Activated T-helper 2 cell treated with anti-CD3 and anti-CD28 coated beads, Interferon-gamma antibody, Interleukin-2, Interleukin-4, amounts not matched to agents 10 μg/mL and 5 μg/mL and 100 μg/mL, durations not matched to agents 14 hours and 24 hours and 36 hours (primary cell): ENCODE results near the gene BCL6. TPM values are rescaled to one million over a fixed set of nuclear protein-coding genes. Genes with fewer than 3 reads are reported as not detected.

Experiments
- DNase-seq: peaks from one replicate; pipeline ENCODE4 v3.0.0; 2021; ENCODE audit warnings: low spot score
- H3K27ac Mint-ChIP-seq: one replicate; pipeline ENCODE4 v1.8.0; 2021; ENCODE audit warnings: mixed read lengths
- H3K27me3 Mint-ChIP-seq: one replicate; pipeline ENCODE4 v1.8.0; 2021; ENCODE audit warnings: low read depth, mixed read lengths
- H3K36me3 Mint-ChIP-seq: one replicate; pipeline ENCODE4 v1.8.0; 2021; ENCODE audit warnings: low read depth, mixed read lengths
- H3K4me1 Mint-ChIP-seq: one replicate; pipeline ENCODE4 v1.8.0; 2021; ENCODE audit warnings: low read depth, mixed read lengths
- H3K4me3 Mint-ChIP-seq: one replicate; pipeline ENCODE4 v1.8.0; 2021; ENCODE audit warnings: low read depth, mild to moderate bottlenecking, moderate library complexity, mixed read lengths
- H3K9me3 Mint-ChIP-seq: one replicate; pipeline ENCODE4 v1.8.0; 2021; ENCODE audit warnings: mixed read lengths
- intact Hi-C: fragments of 100-400 bp; cut with micrococcal nuclease; formaldehyde crosslinking; loops from one replicate; pipeline ENCODE4 v1.15.1; 2023
- total RNA-seq: library from RNA; stranded (reverse); gene quantifications from 2 replicates; pipeline ENCODE4 v1.2.3, GENCODE V29; 2022

BCL6 gene
- total RNA-seq = 12.0 and 16.5 TPM in 2 replicates

GRCh38 chr3:187745201-187746058 is at the start of gene BCL6:
Gene BCL6, minus strand, starts transcription at chr3:187745468. Its CDS starts 11,775 bp downstream, at chr3:187733693.
- intact Hi-C loops = loop anchor here (1.0 to 10.0 kb wide), 7 partner anchors 58 to 1170 kb away; no protein-coding TSS in a partner anchor
- no peaks in the 10 kb centered on the region for H3K36me3 Mint-ChIP-seq
- no peaks in the 10 kb centered on the region for H3K9me3 Mint-ChIP-seq
- H3K4me3 Mint-ChIP-seq = peak within 1 kb of the TSS; percentile 94
- DNase-seq = peak; percentile 90
- H3K27me3 Mint-ChIP-seq = no peaks in the 10 kb centered on the region
- peak within 1 kb of the TSS; percentile 99 for H3K27ac Mint-ChIP-seq
- peaks cover 55% of the 10 kb centered on the region for H3K4me1 Mint-ChIP-seq

GRCh38 chr3:187794731-187795130 is 49.5 kb upstream of the BCL6 start:
- no peak overlapping the region for H3K4me3 Mint-ChIP-seq
- DNase-seq = no peak
- H3K27ac Mint-ChIP-seq = peak overlapping the region; percentile 46
- peaks cover 46% of the 10 kb centered on the region for H3K36me3 Mint-ChIP-seq
- H3K27me3 Mint-ChIP-seq = no peaks in the 10 kb centered on the region
- peaks cover 21% of the 10 kb centered on the region for H3K9me3 Mint-ChIP-seq
- intact Hi-C loops = no loop called here
- peaks cover 41% of the 10 kb centered on the region for H3K4me1 Mint-ChIP-seq

- no peak for DNase-seq
- H3K9me3 Mint-ChIP-seq = peaks cover 20% of the 10 kb centered on the region
These were observed 48.4 kb upstream of the BCL6 start for GRCh38 chr3:187793618-187794017.

GRCh38 chr3:187792521-187792920 is 47.3 kb upstream of the BCL6 start:
- intact Hi-C loops = no loop called here

More at GRCh38 chr3:187793618-187794017, 48.4 kb upstream of the BCL6 start:
- H3K27me3 Mint-ChIP-seq = no peaks in the 10 kb centered on the region
- H3K36me3 Mint-ChIP-seq = peaks cover 51% of the 10 kb centered on the region
- intact Hi-C loops = no loop called here
- no peak overlapping the region for H3K27ac Mint-ChIP-seq
- H3K4me3 Mint-ChIP-seq = no peak overlapping the region
- peaks cover 38% of the 10 kb centered on the region for H3K4me1 Mint-ChIP-seq

GRCh38 chr3:187789872-187790271 is 44.6 kb upstream of the BCL6 start:
- H3K4me3 Mint-ChIP-seq = no peak overlapping the region
- DNase-seq = no peak
- H3K27me3 Mint-ChIP-seq = no peaks in the 10 kb centered on the region
- peaks cover 19% of the 10 kb centered on the region for H3K4me1 Mint-ChIP-seq
- peaks cover 27% of the 10 kb centered on the region for H3K36me3 Mint-ChIP-seq
- H3K9me3 Mint-ChIP-seq = peaks cover 4% of the 10 kb centered on the region
- H3K27ac Mint-ChIP-seq = no peak overlapping the region
- intact Hi-C loops = no loop called here

More at GRCh38 chr3:187792521-187792920, 47.3 kb upstream of the BCL6 start:
- Mint-ChIP-seq H3K4me1 (peaks cover 28% of the 10 kb centered on the region), H3K27me3 (no peaks in the 10 kb centered on the region), H3K36me3 (peaks cover 41% of the 10 kb centered on the region), H3K27ac (no peak overlapping the region), H3K9me3 (peaks cover 10% of the 10 kb centered on the region), H3K4me3 (no peak overlapping the region)
- DNase-seq = no peak

- no peak overlapping the region for H3K27ac Mint-ChIP-seq
- peaks cover 18% of the 10 kb centered on the region for H3K4me1 Mint-ChIP-seq
- no peak overlapping the region for H3K4me3 Mint-ChIP-seq
- no peak for DNase-seq
- no peaks in the 10 kb centered on the region for H3K27me3 Mint-ChIP-seq
- H3K9me3 Mint-ChIP-seq = no peaks in the 10 kb centered on the region
- H3K36me3 Mint-ChIP-seq = peaks cover 21% of the 10 kb centered on the region
- intact Hi-C loops = no loop called here
These were observed 44.0 kb upstream of the BCL6 start for GRCh38 chr3:187788984-187789857.

GRCh38 chr3:187783098-187783497 is 37.8 kb upstream of the BCL6 start:
- no peak for DNase-seq
- Mint-ChIP-seq H3K4me1 (peaks cover 36% of the 10 kb centered on the region), H3K27me3 (no peaks in the 10 kb centered on the region), H3K4me3 (no peak overlapping the region), H3K36me3 (peaks cover 4% of the 10 kb centered on the region), H3K27ac (peak overlapping the region; percentile 68), H3K9me3 (no peaks in the 10 kb centered on the region)
- intact Hi-C loops = loop anchor here (1.0 kb wide), 1 partner anchor 16 kb away; no protein-coding TSS in a partner anchor

GRCh38 chr3:187782006-187782405 is 36.7 kb upstream of the BCL6 start:
- Mint-ChIP-seq H3K36me3 (peaks cover 6% of the 10 kb centered on the region), H3K27me3 (no peaks in the 10 kb centered on the region), H3K27ac (no peak overlapping the region), H3K9me3 (no peaks in the 10 kb centered on the region), H3K4me3 (no peak overlapping the region), H3K4me1 (peaks cover 46% of the 10 kb centered on the region)
- DNase-seq = no peak
- intact Hi-C loops = no loop called here

- H3K36me3 Mint-ChIP-seq = peaks cover 6% of the 10 kb centered on the region
- H3K4me3 Mint-ChIP-seq = no peak overlapping the region
- peaks cover 50% of the 10 kb centered on the region for H3K4me1 Mint-ChIP-seq
- no peaks in the 10 kb centered on the region for H3K9me3 Mint-ChIP-seq
- no peak for DNase-seq
- no peaks in the 10 kb centered on the region for H3K27me3 Mint-ChIP-seq
- no peak overlapping the region for H3K27ac Mint-ChIP-seq
- intact Hi-C loops = no loop called here
These were observed 35.7 kb upstream of the BCL6 start for GRCh38 chr3:187781001-187781400.

- intact Hi-C loops = no loop called here
- no peaks in the 10 kb centered on the region for H3K27me3 Mint-ChIP-seq
- H3K4me1 Mint-ChIP-seq = peaks cover 54% of the 10 kb centered on the region
- H3K4me3 Mint-ChIP-seq = no peak overlapping the region
- H3K27ac Mint-ChIP-seq = no peak overlapping the region
- H3K9me3 Mint-ChIP-seq = no peaks in the 10 kb centered on the region
- DNase-seq = no peak
- H3K36me3 Mint-ChIP-seq = peaks cover 14% of the 10 kb centered on the region
These were observed 33.5 kb upstream of the BCL6 start for GRCh38 chr3:187778726-187779125.

- peaks cover 47% of the 10 kb centered on the region for H3K4me1 Mint-ChIP-seq
- H3K27me3 Mint-ChIP-seq = no peaks in the 10 kb centered on the region
- no peaks in the 10 kb centered on the region for H3K9me3 Mint-ChIP-seq
- DNase-seq = peak; percentile 45
- peak overlapping the region; percentile 89 for H3K27ac Mint-ChIP-seq
- peak overlapping the region; percentile 20 for H3K4me3 Mint-ChIP-seq
- H3K36me3 Mint-ChIP-seq = peaks cover 15% of the 10 kb centered on the region
- intact Hi-C loops = loop anchor here (1.0 kb wide), 2 partner anchors 22 to 29 kb away; no protein-coding TSS in a partner anchor
These were observed 32.2 kb upstream of the BCL6 start for GRCh38 chr3:187777331-187777941.

- Mint-ChIP-seq H3K27ac (no peak overlapping the region), H3K4me3 (no peak overlapping the region), H3K4me1 (peaks cover 45% of the 10 kb centered on the region), H3K36me3 (peaks cover 15% of the 10 kb centered on the region), H3K27me3 (no peaks in the 10 kb centered on the region), H3K9me3 (no peaks in the 10 kb centered on the region)
- intact Hi-C loops = no loop called here
- no peak for DNase-seq
These were observed 30.3 kb upstream of the BCL6 start for GRCh38 chr3:187775549-187775948.
